AML-193 (cell line): ENCODE results near the gene AQP7.
"Not testable (repeated sequence)": the region's sequence is repeated elsewhere in the genome, so short reads cannot be mapped to it uniquely, and the experiment has no call there.

Experiments used
- DNase-seq, 2 experiments: peaks; one replicate each; lab custom pipeline; 2025; lab: John Stamatoyannopoulos, UW

The AQP7 gene

DNA sequence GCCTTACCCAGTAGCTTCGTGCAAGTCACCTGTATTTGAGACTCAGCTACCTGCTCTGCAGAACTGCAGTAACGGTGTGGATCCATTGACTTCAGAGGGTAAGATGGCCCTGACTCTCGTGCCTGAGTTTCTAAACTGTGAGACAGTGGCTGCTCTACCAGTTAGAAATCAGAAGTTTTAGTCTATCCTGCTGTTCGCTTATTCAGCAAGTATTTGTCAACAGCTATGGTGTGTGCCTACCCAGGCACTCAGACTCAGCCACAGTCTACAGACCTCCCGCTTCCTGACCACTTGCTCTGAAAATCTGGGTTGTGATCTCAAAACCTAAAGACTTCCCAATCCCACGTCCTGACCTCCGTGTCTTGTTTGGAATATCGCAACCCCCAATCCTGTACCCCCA is 31.5 kb upstream of the AQP7 start:
- no peak for DNase-seq

DNA sequence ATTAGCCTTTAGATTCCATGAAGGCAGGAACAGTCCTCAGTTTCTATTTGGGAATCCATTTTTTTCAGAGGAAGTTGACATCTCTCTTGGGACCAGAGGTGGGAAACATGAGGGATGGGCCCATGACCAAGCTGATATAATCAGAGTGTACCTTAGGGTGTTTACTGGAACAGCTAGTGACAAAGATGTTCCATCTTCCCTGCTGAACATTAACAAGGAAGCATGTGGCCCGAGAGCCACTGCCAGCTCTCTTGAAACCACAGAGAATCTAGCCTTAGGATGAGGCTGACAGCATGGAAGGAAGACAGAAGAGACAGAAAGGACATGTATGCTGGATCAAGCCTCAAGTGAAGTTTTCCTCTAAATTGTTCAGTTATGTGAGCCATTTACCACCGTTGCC is 29.1 kb upstream of the AQP7 start:
- no peak for DNase-seq

- no peak for DNase-seq
These were observed 28.6 kb upstream of the AQP7 start for GRCh38 chr9:33430942-33431341.

DNA sequence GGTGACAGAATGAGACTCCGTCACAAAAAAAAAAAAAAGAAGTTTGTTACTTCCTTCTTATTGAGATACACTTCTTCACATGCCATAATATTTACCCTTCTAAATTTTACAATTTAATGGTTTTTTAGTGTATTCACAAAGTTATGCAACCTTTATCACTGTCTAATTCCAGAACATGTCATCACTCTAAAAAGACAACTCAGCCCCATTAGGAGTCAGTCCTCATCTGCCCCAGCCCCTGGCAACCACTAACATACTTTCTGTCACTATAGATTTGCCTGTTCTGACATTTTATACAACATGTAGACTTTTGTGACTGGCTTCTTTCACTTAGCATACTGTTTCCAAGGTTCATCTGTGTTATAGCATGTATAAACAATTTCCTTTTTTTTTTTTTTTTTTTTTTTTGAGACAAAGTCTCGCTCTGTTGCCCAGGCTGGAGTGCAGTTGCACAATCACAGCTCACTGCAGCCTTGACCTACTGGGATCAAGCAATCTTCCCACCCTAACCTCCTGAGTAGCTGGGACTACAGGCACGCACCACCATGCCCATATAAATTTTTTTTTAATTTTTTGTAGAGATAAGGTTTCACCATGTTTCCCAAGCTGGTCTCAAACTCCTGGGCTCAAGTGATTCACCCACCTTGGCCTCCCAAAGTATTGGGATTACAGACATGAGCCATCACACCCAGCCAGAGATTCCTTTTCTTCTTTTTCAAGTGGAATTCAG is 27.1 kb upstream of the AQP7 start:
- DNase-seq: peak in 1 of 2 experiments; percentile 7

GRCh38 chr9:33426843-33427293 is 24.5 kb upstream of the AQP7 start:
- DNase-seq: no peak

GRCh38 chr9:33425128-33425533 is 22.8 kb upstream of the AQP7 start:
- DNase-seq: no peak

DNA sequence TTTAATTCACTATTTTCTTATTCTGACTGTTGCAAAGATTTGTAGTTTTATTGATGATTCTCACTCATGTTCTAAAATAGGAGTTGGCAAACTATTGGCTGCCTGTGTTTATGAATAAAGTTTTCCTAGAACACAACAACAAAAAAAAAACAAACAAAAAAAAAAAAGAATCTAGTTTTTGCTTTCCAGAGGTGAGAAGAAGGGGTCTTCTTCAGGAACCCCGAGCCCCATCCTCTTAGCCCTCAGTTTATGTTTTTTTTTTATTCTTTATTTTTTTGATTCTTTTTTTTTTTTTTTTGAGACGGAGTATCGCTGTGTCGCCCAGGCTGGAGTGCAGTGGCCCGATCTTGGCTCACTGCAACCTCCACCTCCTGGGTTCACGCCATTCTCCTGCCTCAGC is 22.1 kb upstream of the AQP7 start:
- DNase-seq: not testable (repeated sequence)

DNA sequence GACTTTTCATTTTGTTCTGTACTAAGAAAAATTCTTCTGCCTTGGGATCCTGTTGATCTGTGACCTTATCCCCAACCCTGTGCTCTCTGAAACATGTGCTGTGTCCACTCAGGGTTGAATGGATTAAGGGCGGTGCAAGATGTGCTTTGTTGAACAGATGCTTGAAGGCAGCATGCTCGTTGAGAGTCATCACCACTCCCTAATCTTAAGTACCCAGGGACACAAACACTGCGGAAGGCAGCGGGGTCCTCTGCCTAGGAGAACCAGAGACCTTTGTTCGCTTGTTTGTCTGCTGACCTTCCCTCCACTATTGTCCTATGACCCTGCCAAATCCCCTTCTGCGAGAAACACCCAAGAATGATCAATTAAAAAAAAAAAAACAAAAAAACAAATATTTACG is 21.7 kb upstream of the AQP7 start:
- DNase-seq: not testable (repeated sequence)

- no peak for DNase-seq
These were observed 17.4 kb upstream of the AQP7 start for GRCh38 chr9:33419708-33420303.

DNA sequence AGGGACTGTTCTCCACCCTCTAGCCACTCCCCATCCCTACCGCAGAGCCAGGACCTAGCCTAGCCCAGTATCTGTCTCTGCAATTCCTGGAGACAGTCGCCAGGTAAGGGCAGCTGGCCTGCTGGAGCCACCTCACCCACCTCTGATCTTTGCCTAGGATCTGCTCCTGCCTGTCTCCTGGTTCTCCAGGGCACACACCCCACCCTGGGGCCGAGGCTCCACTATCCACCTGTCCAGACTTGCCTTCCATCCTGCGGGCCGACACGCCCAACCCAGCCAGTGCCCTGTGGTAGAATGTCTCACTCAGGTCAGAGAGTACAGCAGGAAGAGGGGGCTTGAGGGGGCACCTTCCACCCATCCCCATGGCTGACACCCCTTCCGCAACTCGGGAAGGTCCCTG is 15.7 kb upstream of the AQP7 start:
- DNase-seq: no peak

GRCh38 chr9:33416996-33417395 is 14.6 kb upstream of the AQP7 start:
- DNase-seq: no peak

GRCh38 chr9:33415501-33416038 is 13.2 kb upstream of the AQP7 start:
- DNase-seq: peak; percentile 31 to 49

DNA sequence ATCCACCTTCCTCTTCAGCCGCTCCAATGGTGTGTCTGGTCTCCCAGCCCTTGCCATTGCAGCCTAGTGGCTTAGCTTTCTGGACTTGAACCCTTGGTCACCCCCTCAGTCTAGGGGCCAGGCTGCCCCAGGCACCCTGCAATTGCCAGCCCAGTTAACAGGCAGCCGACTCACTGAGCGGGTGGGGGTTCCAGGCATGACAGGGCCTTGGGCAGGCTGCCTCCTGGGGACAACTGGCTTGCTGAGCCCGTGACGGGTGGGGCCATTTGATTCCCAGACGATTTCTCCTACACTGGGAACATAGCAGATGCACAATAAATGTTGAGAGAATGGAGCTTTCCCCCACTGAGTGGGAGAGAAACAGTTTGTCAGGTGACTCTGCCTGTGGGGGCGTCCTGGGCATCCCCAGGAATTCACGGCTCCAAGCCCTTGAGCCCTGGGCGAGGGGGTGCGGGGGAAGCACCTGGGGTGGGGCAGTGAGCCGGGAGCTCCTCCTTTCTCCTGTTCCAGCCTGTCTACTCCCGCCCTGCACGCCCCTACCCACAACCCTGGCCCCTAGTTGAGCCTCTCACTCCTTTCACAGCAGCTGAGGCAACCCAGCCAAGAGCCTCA is 12.6 kb upstream of the AQP7 start:
- DNase-seq: no peak

GRCh38 chr9:33414268-33414667 is 11.9 kb upstream of the AQP7 start:
- no peak for DNase-seq

DNA sequence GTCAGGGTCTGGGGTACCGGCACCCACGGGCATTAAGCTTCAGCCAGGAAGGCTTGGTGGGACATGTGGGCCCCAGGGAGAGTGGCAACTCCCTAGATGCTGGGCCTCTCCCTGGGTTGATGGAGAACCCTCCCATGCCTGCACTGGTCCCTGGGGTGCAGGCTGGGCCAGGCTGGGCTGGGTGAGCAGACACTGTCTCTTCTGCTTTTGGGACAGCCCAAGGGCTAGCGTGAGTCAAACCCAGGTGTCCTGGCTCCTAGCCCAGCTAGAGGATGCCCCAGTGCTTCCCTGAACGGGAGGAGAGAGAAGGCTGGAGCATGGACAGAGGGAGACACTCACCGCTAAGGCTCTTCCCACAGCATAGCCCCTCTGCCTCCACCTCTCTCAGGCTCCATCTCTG is 5.7 kb upstream of the AQP7 start:
- no peak for DNase-seq

DNA sequence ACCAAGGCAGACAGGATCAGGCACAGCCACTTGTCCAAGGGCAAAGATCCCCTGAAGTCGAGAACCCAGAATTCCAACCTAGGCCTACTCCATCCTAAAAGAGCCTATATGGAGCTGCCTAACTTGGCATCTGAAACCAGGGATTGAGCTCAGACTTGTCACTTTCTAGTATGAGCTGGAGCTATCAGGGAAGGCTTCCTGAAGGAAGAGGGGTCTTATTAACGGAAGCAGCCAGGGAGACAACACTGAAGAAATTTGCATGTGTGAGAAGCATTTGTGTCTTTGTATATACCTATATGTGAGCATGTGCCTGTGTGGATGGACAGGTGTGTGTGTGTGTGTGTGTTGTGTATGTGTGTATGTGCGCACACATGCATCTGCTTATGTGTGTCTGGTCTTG is 4.7 kb upstream of the AQP7 start:
- no peak for DNase-seq

DNA sequence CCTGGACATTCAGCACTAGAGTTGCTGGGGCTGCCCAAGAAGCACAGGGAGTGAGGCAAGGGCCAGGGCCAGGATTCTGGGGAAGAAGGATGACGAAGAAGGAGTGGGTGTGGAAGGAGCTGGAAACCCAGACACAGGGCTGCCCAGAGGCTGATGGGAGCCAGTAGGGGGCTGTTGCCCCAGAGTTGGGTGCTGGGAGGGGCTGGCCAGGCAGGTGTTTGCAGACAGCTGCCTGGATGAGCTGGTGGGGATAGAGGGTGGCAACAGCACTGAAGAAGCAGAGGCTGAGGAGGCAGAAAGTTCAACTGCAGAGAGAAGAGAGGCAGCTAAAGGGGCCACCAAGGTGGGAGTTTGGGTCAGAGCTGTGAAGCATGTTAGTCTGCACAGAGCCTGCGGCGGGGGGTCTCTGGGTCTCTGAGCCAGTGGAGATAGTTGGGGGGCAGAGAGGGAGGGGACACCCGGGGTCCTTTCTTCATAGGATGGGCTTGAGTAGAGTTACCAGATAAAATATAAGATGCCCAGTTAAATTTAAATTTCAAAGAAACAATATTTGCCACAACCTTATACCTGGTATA is 2.5 kb upstream of the AQP7 start:
- DNase-seq: no peak

- no peak for DNase-seq
These were observed 1.8 kb upstream of the AQP7 start for GRCh38 chr9:33403941-33404787.

DNA sequence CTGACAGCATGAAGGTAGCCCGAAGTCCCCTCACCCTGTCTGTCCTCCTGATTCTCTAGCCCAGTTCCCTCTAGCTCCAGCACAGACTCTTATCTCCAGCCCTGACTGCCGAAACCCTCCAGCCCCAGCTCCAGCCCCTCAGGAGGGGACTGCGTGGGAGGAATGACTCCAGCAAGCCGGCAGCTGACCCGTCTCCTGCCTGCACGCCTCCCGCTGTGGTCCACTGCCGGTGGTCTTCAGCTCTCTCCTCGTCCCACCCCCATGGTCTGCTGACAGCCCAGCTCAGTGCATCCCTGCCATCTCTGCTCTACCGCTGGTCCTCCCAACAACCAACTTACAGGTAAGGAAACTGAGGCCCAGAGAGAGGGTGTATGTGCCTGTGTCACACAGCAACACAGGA is 559 bp downstream of the AQP7 start:
- not testable (repeated sequence) for DNase-seq

GRCh38 chr9:33399047-33399446 is 3.3 kb downstream of the AQP7 start:
- not testable (repeated sequence) for DNase-seq

DNA sequence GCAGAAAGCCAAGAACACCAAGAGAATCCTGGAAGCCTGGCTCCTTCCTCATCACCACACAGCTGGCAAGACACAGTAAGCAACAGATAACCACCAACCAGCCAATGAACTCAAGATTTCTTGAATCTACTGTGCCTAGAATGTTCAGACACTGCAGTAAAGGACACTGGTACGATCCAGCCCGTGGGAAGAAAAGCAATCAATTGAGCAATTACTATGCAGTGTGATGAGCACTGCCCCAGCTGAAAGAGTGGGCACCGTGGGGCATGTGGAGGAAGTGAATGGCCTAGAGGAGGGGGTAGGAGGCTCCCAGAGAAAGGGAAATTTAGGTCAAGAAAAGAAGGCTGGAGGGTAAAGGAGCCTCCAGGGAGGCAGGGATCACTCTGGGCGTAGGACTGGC is 4.6 kb downstream of the AQP7 start:
- not testable (repeated sequence) for DNase-seq
